ENCODE results near the gene KDM4C. TPM values are rescaled to one million over a fixed set of nuclear protein-coding genes. Genes with fewer than 3 reads are reported as not detected.

KDM4C gene
- total RNA-seq, 1 donor from 2014 or later = 14.2 TPM

DNA sequence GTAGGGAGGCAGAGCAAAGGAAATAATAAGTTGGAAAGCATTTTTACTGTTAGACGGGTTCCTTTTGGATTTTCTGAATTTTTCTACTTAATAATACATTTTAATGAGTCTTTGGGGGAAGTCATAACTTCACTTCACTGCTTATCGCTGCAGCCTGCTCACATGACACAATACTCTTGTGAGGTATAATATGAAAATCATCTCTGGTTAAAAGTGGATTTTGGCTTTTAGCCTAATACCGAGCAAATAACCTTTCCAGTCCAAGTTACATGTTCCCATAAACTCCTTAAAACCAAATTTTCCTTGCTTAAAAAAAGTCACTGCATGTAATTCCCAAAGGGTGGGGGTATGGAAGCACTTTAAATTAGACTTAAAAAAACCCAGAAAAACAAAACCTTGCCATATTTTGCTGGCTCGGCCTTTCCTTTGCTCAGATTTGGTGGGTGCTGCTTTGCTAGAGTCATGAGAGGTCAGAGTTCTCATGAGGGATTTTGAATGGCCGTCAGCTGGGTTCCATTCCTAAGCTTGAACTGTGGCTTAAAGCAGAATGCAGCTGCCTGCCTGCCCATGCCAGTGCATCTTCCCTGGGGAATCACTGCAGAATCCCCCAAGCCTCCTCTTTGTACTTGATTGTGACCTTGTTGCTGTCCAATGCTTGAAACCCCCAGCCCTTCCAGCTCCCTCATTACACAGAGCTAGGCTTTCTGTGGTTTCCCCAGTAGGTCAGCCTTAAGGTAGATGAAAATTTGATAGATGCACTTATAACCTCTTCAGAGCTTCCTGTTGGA is 331.8 kb downstream of the KDM4C start:
- intact Hi-C loops (cut with DNase I) = loop anchor here (10.0 kb wide), 1 partner anchor 85 kb away; no protein-coding TSS in a partner anchor

GRCh38 chr9:7093040-7093439 is 335.3 kb downstream of the KDM4C start:
- intact Hi-C loops (cut with DNase I) = loop anchor here (10.0 kb wide), 1 partner anchor 82 kb away; no protein-coding TSS in a partner anchor
- DNase-seq (no peak), ATAC-seq (ENCODE audit: poor library complexity) (no peak)

More for the DNA sequence above, 331.8 kb downstream of the KDM4C start:
- ATAC-seq (ENCODE audit: poor library complexity) = peak; percentile 60
- DNase-seq = no peak

DNA sequence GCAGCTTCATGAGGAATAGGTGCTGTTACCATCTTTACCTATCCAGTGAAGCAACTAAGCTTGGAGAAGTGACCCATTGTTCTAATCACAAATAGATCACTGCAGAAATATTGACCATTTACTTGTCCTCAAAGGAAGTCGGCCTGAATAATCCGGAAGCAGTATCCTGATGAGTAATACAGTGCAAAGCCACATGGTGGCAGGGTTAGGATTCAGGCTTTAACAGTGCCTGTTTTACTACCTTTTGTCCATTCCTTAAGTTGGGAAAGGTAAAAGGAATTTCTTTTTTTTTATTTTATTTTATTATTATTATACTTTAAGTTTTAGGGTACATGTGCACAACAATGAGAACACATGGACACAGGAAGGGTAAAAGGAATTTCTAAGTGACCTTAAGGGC is 336.3 kb downstream of the KDM4C start:
- ATAC-seq (ENCODE audit: poor library complexity) (peak; percentile 57), DNase-seq (no peak)
- intact Hi-C loops (cut with DNase I) = loop anchor here (10.0 kb wide), 1 partner anchor 81 kb away; no protein-coding TSS in a partner anchor

- intact Hi-C loops (cut with DNase I) = loop anchor here (10.0 kb wide), 1 partner anchor 80 kb away; no protein-coding TSS in a partner anchor
- DNase-seq = no peak
- no peak for ATAC-seq (ENCODE audit: poor library complexity)
Observed at GRCh38 chr9:7094576-7094975, 336.8 kb downstream of the KDM4C start.

GRCh38 chr9:7095058-7095457 is 337.3 kb downstream of the KDM4C start:
- DNase-seq = no peak
- intact Hi-C loops (cut with DNase I) = loop anchor here (10.0 kb wide), 1 partner anchor 80 kb away; no protein-coding TSS in a partner anchor
- no peak for ATAC-seq (ENCODE audit: poor library complexity)

GRCh38 chr9:7097040-7097715 is 339.4 kb downstream of the KDM4C start:
- intact Hi-C loops (cut with DNase I) = loop anchor here (10.0 kb wide), 1 partner anchor 78 kb away; no protein-coding TSS in a partner anchor
- ATAC-seq (ENCODE audit: poor library complexity) = no peak
- DNase-seq = no peak

- ATAC-seq (ENCODE audit: poor library complexity) (no peak), DNase-seq (no peak)
- intact Hi-C loops (cut with DNase I) = loop anchor here (10.0 kb wide), 1 partner anchor 77 kb away; no protein-coding TSS in a partner anchor
Observed at GRCh38 chr9:7097785-7098752, 340.3 kb downstream of the KDM4C start.

- ATAC-seq (ENCODE audit: poor library complexity) (no peak), DNase-seq (no peak)
- intact Hi-C loops (cut with DNase I) = no loop called here
Observed at GRCh38 chr9:7103367-7103766, 345.6 kb downstream of the KDM4C start.

- intact Hi-C loops (cut with DNase I) = no loop called here
- DNase-seq = no peak
Observed at GRCh38 chr9:7103771-7104170, 346.0 kb downstream of the KDM4C start.

GRCh38 chr9:7104625-7105024 is 346.9 kb downstream of the KDM4C start:
- intact Hi-C loops (cut with DNase I) = no loop called here
- peak; percentile 48 for DNase-seq

More at GRCh38 chr9:7103771-7104170, 346.0 kb downstream of the KDM4C start:
- ATAC-seq (ENCODE audit: poor library complexity) = no peak

DNA sequence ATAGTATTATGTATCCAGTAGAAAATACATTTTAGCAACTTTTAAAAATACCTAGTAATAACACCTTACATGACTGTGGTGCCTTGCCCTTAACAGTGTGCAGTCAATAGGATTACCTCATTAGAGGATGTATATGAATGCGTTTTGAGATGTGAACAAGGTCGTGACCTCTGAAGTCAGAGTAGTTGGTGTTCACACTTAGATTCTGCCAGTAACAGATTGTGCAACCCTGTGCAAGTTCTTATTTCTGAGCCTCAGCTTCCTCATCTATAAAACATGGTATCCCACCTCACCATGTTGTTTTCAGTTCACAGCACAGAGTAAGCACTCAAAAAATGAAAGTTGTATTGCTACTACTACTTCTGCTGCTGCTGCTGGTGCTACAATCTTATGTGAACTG is 347.3 kb downstream of the KDM4C start:
- DNase-seq = no peak
- intact Hi-C loops (cut with DNase I) = no loop called here
- peak; percentile 45 for ATAC-seq (ENCODE audit: poor library complexity)

More at GRCh38 chr9:7104625-7105024, 346.9 kb downstream of the KDM4C start:
- peak; percentile 86 for ATAC-seq (ENCODE audit: poor library complexity)

DNA sequence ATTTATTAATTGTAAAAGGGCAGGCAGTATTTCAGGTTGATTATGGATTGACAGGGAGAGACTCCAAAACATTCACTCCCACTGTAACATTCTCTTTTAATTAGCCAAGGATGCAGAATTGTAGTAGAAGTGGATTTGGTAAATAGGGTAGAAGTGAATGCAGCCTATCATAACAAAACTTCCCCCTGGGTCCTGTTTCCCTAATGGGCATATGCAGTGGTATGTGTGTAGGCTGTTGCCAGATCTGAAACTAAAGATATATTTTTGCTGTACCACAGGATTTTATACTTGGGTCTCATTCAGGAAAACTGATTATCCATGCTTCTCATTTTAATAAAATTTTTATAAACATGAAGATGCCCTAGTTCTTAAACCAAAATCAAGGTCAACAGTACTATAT is 351.2 kb downstream of the KDM4C start:
- DNase-seq (no peak), ATAC-seq (ENCODE audit: poor library complexity) (no peak)
- intact Hi-C loops (cut with DNase I) = no loop called here

DNA sequence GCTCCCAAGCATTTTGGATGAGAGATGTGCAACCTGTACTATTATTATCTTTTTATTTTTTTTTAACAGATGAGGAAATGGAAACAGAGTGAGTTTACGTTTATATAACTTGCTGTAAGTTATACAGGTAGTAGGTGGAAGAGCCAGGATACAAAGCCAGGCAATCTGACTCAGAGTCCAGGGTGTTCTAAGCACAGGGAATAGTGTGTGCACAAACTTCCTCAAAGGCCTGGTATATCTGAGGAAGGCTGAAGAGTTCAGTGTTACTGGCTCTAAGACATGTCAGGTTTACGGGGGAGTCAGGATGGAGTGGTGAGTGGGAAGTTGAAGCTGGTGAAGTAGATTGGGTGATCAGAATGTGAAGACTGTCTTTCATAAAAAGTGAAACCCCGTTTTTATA is 353.6 kb downstream of the KDM4C start:
- no peak for DNase-seq
- intact Hi-C loops (cut with DNase I) = no loop called here
- no peak for ATAC-seq (ENCODE audit: poor library complexity)

DNA sequence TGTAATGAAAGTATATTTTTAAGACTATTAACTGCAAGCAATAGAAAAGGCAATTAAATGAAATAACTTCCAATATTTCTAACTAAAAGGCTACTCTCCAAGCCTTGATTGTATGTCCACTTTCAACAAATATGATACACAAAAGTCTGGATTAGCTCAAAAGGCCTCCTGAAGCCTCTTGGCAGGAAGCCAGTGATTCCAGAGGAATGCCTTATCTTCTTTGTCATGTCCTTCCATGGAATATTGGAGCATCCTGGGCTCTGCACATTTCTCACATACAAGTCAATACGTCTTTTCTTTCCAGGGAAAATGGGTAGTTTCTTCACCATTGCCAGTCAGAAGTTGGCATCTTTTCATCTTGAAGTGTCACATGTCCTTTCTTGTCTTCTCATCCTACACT is 357.8 kb downstream of the KDM4C start:
- DNase-seq = no peak
- no peak for ATAC-seq (ENCODE audit: poor library complexity)
- intact Hi-C loops (cut with DNase I) = no loop called here

- intact Hi-C loops (cut with DNase I) = no loop called here
- no peak for ATAC-seq (ENCODE audit: poor library complexity)
- DNase-seq = no peak
Observed at GRCh38 chr9:7117676-7118561, 360.1 kb downstream of the KDM4C start.

GRCh38 chr9:7118633-7119032 is 360.9 kb downstream of the KDM4C start:
- intact Hi-C loops (cut with DNase I) = no loop called here

GRCh38 chr9:7119612-7120011 is 361.8 kb downstream of the KDM4C start:
- ATAC-seq (ENCODE audit: poor library complexity) = no peak
- intact Hi-C loops (cut with DNase I) = no loop called here
- DNase-seq = no peak

More at GRCh38 chr9:7118633-7119032, 360.9 kb downstream of the KDM4C start:
- DNase-seq (no peak), ATAC-seq (ENCODE audit: poor library complexity) (no peak)

DNA sequence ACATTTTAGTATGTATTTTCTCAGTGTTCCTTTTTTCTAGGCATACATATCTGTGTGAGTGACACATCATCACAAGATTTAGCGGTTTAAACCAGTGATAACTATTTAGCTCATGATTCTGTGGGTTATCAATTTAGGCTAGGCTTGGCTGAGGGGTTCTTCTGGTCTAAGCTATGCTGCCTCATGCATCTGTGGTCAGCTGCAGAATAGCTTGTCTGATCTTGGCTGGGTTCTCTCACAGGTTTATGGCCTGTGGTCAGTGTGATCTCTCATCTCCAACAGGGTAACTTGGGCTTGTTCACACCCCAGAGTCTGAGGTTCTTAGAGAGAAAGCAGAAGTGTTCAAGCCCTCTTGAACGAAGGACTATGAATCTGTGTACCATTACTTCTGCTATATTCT is 363.3 kb downstream of the KDM4C start:
- DNase-seq = no peak
- ATAC-seq (ENCODE audit: poor library complexity) = no peak
- intact Hi-C loops (cut with DNase I) = no loop called here

Data from Right ventricle myocardium superior (tissue), 1 donor.